ENCODE data around the gene SYNGR3. TPM values are rescaled to one million over a fixed set of nuclear protein-coding genes. Genes with fewer than 3 reads are reported as not detected.
"Not testable (repeated sequence)": the region's sequence is repeated elsewhere in the genome, so short reads cannot be mapped to it uniquely, and the experiment has no call there.

Gene SYNGR3
- total RNA-seq, 4 donors from 2014 or later, result 2.7 to 4.8 (median 2.9) TPM; not detected in 1

DNA sequence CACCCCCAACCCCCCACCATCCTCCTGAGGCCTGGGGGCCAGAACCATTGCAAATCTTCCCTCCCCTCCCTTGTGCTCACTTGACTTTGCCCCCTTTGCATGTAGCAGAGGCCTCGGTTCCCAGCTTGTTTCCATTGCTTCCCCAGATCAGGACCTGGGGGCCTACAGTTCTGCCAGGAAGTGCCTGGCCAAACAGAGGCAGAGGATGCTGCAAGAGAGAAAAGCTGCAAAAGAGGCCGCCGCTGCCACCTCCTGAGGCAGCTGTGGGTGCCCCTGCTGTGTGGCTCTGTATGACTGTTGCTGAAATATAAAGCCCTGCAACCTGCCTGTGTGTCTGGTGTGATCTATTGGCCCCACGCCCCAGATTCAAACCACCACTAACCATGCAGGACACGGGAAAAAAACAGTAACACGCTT lies 28.1 kb upstream of the SYNGR3 start:
- WGBS, 2 donors (ENCODE audit: low coverage in 1 of 2), result 40% methylated on average over 6 of the region's 6 CpGs; no CpG with 5 or more reads in 1 of the 2 donors
- in situ Hi-C loops (cut with MboI; ENCODE audit: low pct_ligation_motif_present in 1 of 4, low pct_unique_long_range_greater_than_20kb in 1 of 4, low sequenced_read_pairs in 3 of 4), result no loop called here
- Histone ChIP-seq H3K36me3 (peaks cover 0 to 16% (median 6%) of the 10 kb centered on the region in 4 donors), H3K4me3 (no peak overlapping the region), H3K27me3 (no peaks in the 10 kb centered on the region), H3K9me3 (no peaks in the 10 kb centered on the region), H3K4me1 (peaks cover 8 to 50% (median 41%) of the 10 kb centered on the region in 4 donors), H3K27ac (peak overlapping the region in 2 of 4 donors; percentile 89 to 91)
- no peak for DNase-seq
- intact Hi-C loops (cut with DNase I; ENCODE audit: low total_unique reads), result no loop called here
- no peak for TF ChIP-seq POLR2A (IDR thresholded peaks at IDR 0.05)
- no peak for TF ChIP-seq EP300 (IDR thresholded peaks at IDR 0.05; ENCODE audit: low read depth)
- TF ChIP-seq, protein P1, sequence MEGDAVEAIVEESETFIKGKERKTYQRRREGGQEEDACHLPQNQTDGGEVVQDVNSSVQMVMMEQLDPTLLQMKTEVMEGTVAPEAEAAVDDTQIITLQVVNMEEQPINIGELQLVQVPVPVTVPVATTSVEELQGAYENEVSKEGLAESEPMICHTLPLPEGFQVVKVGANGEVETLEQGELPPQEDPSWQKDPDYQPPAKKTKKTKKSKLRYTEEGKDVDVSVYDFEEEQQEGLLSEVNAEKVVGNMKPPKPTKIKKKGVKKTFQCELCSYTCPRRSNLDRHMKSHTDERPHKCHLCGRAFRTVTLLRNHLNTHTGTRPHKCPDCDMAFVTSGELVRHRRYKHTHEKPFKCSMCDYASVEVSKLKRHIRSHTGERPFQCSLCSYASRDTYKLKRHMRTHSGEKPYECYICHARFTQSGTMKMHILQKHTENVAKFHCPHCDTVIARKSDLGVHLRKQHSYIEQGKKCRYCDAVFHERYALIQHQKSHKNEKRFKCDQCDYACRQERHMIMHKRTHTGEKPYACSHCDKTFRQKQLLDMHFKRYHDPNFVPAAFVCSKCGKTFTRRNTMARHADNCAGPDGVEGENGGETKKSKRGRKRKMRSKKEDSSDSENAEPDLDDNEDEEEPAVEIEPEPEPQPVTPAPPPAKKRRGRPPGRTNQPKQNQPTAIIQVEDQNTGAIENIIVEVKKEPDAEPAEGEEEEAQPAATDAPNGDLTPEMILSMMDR (IDR thresholded peaks at IDR 0.05), result no peak
- no peak for TF ChIP-seq POLR2AphosphoS5 (IDR thresholded peaks at IDR 0.05)

DNA sequence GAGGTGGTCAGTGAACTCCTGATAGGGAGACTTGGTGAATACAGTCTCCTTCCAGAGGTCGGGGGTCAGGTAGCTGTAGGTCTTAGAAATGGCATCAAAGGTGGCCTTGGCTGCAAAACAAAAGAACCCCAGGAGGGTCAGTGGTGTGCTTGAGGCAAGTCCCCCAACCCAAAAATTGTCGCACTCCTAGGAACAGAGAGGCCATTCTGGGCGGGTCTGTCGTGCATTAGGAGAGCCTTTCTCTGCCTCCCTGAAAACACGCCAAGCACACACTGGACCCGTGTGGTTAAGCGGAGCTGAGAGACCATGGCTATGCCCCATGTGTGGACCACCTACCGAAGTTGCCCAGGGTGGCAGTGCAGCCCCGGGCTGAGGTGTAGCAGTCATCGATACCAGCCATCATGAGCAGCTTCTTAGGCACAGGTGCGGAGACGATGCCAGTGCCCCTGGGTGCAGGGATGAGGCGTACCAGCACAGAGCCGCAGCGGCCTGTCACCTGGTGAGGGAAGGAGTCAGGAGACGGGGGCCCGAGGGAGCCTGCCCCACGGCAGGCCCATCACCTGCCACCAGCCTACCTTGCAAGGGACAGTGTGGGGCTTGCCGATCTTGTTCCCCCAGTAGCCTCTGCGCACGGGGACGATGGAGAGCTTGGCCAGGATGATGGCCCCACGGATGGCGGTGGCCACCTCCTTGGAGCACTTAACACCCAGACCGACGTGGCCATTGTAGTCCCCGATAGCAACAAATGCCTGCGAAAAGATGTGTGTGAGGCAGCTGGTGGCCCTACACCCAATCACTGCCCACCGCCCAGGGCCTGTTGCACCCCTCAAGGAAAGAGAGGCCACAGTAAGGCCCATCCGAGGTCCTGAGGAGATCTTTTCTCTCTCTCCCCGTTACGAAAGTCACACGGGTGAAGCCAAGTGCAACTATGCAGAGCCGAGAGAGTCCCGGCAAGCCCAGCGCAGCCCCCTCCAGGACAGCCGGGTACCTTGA lies 27.3 kb upstream of the SYNGR3 start:
- H3K9me3 ChIP-seq; intact Hi-C loops (cut with DNase I; ENCODE audit: low total_unique reads); H3K4me3 ChIP-seq; DNase-seq; H3K27me3 ChIP-seq; in situ Hi-C loops (cut with MboI; ENCODE audit: low pct_ligation_motif_present in 1 of 4, low pct_unique_long_range_greater_than_20kb in 1 of 4, low sequenced_read_pairs in 3 of 4): not testable (repeated sequence)
- Histone ChIP-seq H3K27ac (peak overlapping the region in 3 of 4 donors; percentile 25 to 99 (median 99)), H3K36me3 (peaks cover 0 to 16% (median 6%) of the 10 kb centered on the region in 4 donors), H3K4me1 (peaks cover 8 to 50% (median 41%) of the 10 kb centered on the region in 4 donors)
- WGBS, 2 donors (ENCODE audit: low coverage in 1 of 2), result 81% methylated on average over 34 of the region's 37 CpGs; no CpG with 5 or more reads in 1 of the 2 donors

DNA sequence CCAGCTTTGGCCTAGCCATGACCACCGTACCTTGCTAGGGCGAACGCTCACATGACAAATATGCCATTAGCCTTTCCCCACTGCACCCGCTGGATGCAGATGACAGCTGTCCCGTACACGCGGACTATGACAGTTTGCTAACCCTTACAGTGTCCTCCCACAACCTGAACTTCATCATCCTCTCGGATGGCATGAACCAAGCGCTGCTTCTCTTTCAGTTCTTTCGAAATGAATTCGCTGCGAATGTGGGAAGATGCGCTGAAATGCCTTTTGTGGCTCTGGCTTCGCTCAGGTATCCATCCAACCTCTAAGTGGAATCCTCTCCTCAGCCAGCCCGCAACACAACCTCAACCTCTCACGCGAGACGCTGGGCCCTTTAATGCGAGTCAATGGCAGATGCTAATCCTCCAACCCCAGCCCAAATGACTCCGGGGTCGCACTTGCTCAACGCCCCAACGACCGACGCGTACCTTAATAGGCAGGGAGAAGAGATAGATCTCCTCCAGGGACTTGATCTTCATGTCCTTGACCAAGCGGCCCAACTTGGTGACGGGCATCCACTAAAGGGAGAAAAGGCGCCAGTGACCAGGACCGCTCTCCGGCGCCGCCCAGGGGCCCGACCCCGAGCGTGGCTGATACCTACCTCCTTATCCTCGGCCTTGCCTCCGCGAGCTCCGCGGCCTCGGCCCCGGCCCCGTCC lies 25.8 kb upstream of the SYNGR3 start:
- no peaks in the 10 kb centered on the region for H3K27me3 ChIP-seq
- intact Hi-C loops (cut with DNase I; ENCODE audit: low total_unique reads) (no loop called here), in situ Hi-C loops (cut with MboI; ENCODE audit: low pct_ligation_motif_present in 1 of 4, low pct_unique_long_range_greater_than_20kb in 1 of 4, low sequenced_read_pairs in 3 of 4) (no loop called here)
- WGBS, 2 donors (ENCODE audit: low coverage in 1 of 2), result 6 to 20% methylated on average over 1 to 39 of the region's 44 CpGs
- no peak for DNase-seq
- peaks cover 8 to 46% (median 37%) of the 10 kb centered on the region in 4 donors for H3K4me1 ChIP-seq
- peak overlapping the region; percentile 96 to 99 (median 98) for H3K27ac ChIP-seq
- H3K36me3 ChIP-seq, result peaks cover 0 to 16% (median 6%) of the 10 kb centered on the region in 4 donors
- TF ChIP-seq EP300 (IDR thresholded peaks at IDR 0.05; ENCODE audit: low read depth) (no peak), POLR2AphosphoS5 (IDR thresholded peaks at IDR 0.05) (no peak)
- TF ChIP-seq, protein P1 (IDR thresholded peaks at IDR 0.05), result peak in 1 of 5 experiments; percentile 1
- peak overlapping the region; percentile 84 to 99 (median 90) for H3K4me3 ChIP-seq
- no peaks in the 10 kb centered on the region for H3K9me3 ChIP-seq

DNA sequence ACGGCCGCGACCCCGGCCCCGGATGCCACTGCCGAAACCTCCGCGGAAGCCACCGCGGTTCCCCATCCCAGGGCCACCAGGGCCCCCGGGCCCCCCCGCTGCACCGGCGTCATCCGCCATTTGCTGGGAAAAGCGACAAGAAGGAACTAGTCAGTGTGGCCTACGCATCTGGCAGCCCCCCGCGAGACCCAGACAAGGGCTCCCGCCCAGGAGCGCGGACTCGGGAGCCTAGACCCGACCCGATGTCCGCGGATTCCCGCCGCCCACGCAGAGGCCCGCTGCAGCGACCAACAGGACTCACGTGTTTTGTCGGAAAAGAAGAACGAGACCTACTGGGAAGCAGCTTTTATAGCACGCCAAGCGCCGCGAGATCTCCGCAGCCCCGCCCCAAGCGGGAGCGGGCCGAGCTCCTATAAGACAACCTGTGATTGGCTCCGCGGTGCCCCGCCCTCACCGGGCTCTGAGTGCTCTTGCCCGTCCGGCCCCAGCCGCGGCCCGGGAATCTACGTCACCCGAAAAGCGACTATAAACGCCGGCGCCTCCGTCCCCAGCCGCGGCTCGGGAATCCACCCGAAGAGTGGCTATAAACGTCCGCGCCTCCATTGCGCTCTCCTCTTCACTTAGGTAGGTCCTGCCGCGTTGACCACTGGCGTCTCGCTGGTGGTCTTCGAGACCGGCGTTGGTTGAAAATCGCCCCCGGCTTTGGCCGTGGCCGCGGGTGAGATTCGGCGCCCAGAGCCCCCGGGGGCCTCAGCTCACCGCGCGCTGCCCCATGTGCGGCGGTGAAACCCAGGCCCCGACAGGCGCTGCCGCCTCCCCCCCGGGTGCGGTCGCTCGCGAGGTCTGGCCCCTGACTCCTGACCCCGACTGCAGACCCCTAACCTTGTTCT lies 25.0 kb upstream of the SYNGR3 start, which contains the start of gene RPS2:
RPS2 (minus strand) TSS at position 321 of the 890 bp plus-strand sequence; CDS start at position 120, 201 bp downstream.
- peak; percentile 99 for DNase-seq
- no peaks in the 10 kb centered on the region for H3K27me3 ChIP-seq
- H3K4me1 ChIP-seq, result peaks cover 8 to 44% (median 35%) of the 10 kb centered on the region in 4 donors
- peak within 1 kb of the TSS; percentile 96 to 99 (median 98) for H3K27ac ChIP-seq
- H3K9me3 ChIP-seq, result no peaks in the 10 kb centered on the region
- 0% methylated on average over 35 of the region's 97 CpGs; no CpG with 5 or more reads in 1 of the 2 donors for WGBS, 2 donors (ENCODE audit: low coverage in 1 of 2)
- intact Hi-C loops (cut with DNase I; ENCODE audit: low total_unique reads), result no loop called here
- TF ChIP-seq, protein P1 (IDR thresholded peaks at IDR 0.05), result peak in 1 of 5 experiments; percentile 11
- TF ChIP-seq POLR2A (IDR thresholded peaks at IDR 0.05) (peak; percentile 99), EP300 (IDR thresholded peaks at IDR 0.05; ENCODE audit: low read depth) (no peak), POLR2AphosphoS5 (IDR thresholded peaks at IDR 0.05) (peak; percentile 97 to 100 (median 99))
- H3K4me3 ChIP-seq, result peak within 1 kb of the TSS; percentile 84 to 99 (median 90)
- peaks cover 0 to 16% (median 6%) of the 10 kb centered on the region in 4 donors for H3K36me3 ChIP-seq
- in situ Hi-C loops (cut with MboI; ENCODE audit: low pct_ligation_motif_present in 1 of 4, low pct_unique_long_range_greater_than_20kb in 1 of 4, low sequenced_read_pairs in 3 of 4), result no loop called here
